H1 (cell line): ENCODE results near the gene PRKCH. TPM values are rescaled to one million over a fixed set of nuclear protein-coding genes. Genes with fewer than 3 reads are reported as not detected.

Experiments used
- CTCF ChIA-PET: fragments of 300-600 bp; sonication (Branson Sonifier 250); formaldehyde crosslinking; loops from one replicate; lab custom pipeline; 2021; ENCODE audit not compliant: partially characterized antibody; lab: Charles Lee
- POLR2A ChIA-PET: fragments of 300-600 bp; sonication (Branson Sonifier 250); formaldehyde crosslinking; loops from one replicate; lab custom pipeline; 2021; ENCODE audit warnings: inconsistent platforms; ENCODE audit not compliant: partially characterized antibody; lab: Charles Lee
- DNase-seq, 2 experiments: peaks; one replicate each; pipeline versions ENCODE4 v3.0.0 to v3.0.0-alpha.2; 2010 to 2022; ENCODE audit warnings: low spot score in 2 of 2, low read depth in 1 of 2, mixed read lengths in 1 of 2
- FAIRE-seq: peaks from 2 replicates; lab custom pipeline; 2011; peaks lifted over from hg19 to GRCh38; lab: Jason Lieb, UNC
- H2AFZ ChIP-seq: 2 replicates; pipeline ENCODE4 v1.8.1; 2012; ENCODE audit warnings: low read length, inconsistent platforms
- H2AK5ac ChIP-seq: 2 replicates; pipeline ENCODE4 v1.6.1; 2013; ENCODE audit warnings: low read depth, low read length
- H2BK120ac ChIP-seq: replicated peaks from 2 replicates; pipeline ENCODE3; 2013; ENCODE audit warnings: low read depth, low read length, inconsistent platforms
- H2BK12ac ChIP-seq: 2 replicates; pipeline ENCODE4 v1.6.1; 2013; ENCODE audit warnings: low read depth, low read length
- H2BK15ac ChIP-seq: 2 replicates; pipeline ENCODE4 v1.6.1; 2013; ENCODE audit warnings: low read length
- H2BK20ac ChIP-seq: 2 replicates; pipeline ENCODE4 v1.6.1; 2013; ENCODE audit warnings: low read length
- H2BK5ac ChIP-seq: 2 replicates; pipeline ENCODE4 v1.6.1; 2013; ENCODE audit warnings: low read depth, low read length
- H3K14ac ChIP-seq: 2 replicates; pipeline ENCODE4 v1.6.1; 2013; ENCODE audit warnings: inconsistent platforms; ENCODE audit not compliant: insufficient read length
- H3K18ac ChIP-seq: 2 replicates; pipeline ENCODE4 v1.6.1; 2013; ENCODE audit warnings: low read length; ENCODE audit errors: extremely low read depth
- H3K23ac ChIP-seq: 2 replicates; pipeline ENCODE4 v1.6.1; 2013; ENCODE audit warnings: inconsistent platforms; ENCODE audit not compliant: insufficient read length
- H3K23me2 ChIP-seq: 2 replicates; pipeline ENCODE4 v1.6.1; 2013; ENCODE audit warnings: low read depth, low read length
- H3K27ac ChIP-seq: 2 replicates; pipeline ENCODE4 v1.6.1; 2011; ENCODE audit warnings: low read depth, low read length, inconsistent platforms
- H3K27me3 ChIP-seq, 4 experiments: replicated peaks in 1 of 4; 1 replicate in 1 of 4; 2 replicates in 3 of 4; pipeline versions ENCODE4 v1.6.1 to v1.8.1; 2011 to 2013; ENCODE audit warnings: low read length in 3 of 4, mild to moderate bottlenecking in 3 of 4, inconsistent platforms in 2 of 4, mixed read lengths in 2 of 4, moderate library complexity in 1 of 4; ENCODE audit not compliant: control insufficient read depth in 3 of 4, insufficient read depth in 3 of 4; ENCODE audit errors: extremely low read depth in 1 of 4
- H3K36me3 ChIP-seq, 4 experiments: 2 replicates each; pipeline versions ENCODE4 v1.6.1 to v1.8.1; 2011 to 2013; ENCODE audit warnings: mild to moderate bottlenecking in 4 of 4, low read length in 3 of 4, moderate library complexity in 2 of 4, control low read depth in 1 of 4, inconsistent platforms in 1 of 4; ENCODE audit not compliant: insufficient read depth in 4 of 4, control insufficient read depth in 2 of 4
- H3K4ac ChIP-seq: replicated peaks from 2 replicates; pipeline ENCODE3; 2013; ENCODE audit warnings: low read length, low read depth, mixed read lengths, inconsistent platforms; ENCODE audit not compliant: insufficient read length
- H3K4me1 ChIP-seq, 4 experiments: replicated peaks in 1 of 4; 1 replicate in 1 of 4; 2 replicates in 3 of 4; pipeline versions ENCODE4 v1.6.1 to v1.8.1; 2011 to 2013; ENCODE audit warnings: low read length in 3 of 4, inconsistent platforms in 2 of 4, mixed read lengths in 1 of 4; ENCODE audit not compliant: insufficient read depth in 4 of 4, control insufficient read depth in 3 of 4
- H3K4me2 ChIP-seq, 2 experiments: 2 replicates each; pipeline versions ENCODE4 v1.6.1 to v1.8.1; 2011 to 2013; ENCODE audit warnings: low read depth in 2 of 2, low read length in 2 of 2, control low read depth in 1 of 2, inconsistent platforms in 1 of 2, mild to moderate bottlenecking in 1 of 2; ENCODE audit not compliant: insufficient read depth in 1 of 2
- H3K4me3 ChIP-seq, 4 experiments: fragments of 200-600, 300-600 bp in 1 of 4; sonication (generic), shearing (Covaris generic), sonication (Bioruptor Twin) in 1 of 4; 2 replicates each; pipeline versions ENCODE4 v1.5.1 to v1.8.1; 2011 to 2016; ENCODE audit warnings: low read length in 4 of 4, low read depth in 3 of 4, control low read depth in 2 of 4, inconsistent platforms in 2 of 4, mild to moderate bottlenecking in 2 of 4, mixed read lengths in 1 of 4, moderate library complexity in 1 of 4; ENCODE audit not compliant: insufficient read depth in 2 of 4; ENCODE audit errors: extremely low read depth in 1 of 4
- H3K56ac ChIP-seq: replicated peaks from 2 replicates; pipeline ENCODE3; 2013; ENCODE audit warnings: low read depth, mild to moderate bottlenecking, mixed read lengths, low read length, inconsistent platforms; ENCODE audit not compliant: insufficient read length
- H3K79me1 ChIP-seq: 2 replicates; pipeline ENCODE4 v1.6.1; 2013; ENCODE audit warnings: low read depth, low read length, control low read depth
- H3K79me2 ChIP-seq, 2 experiments: 2 replicates each; pipeline versions ENCODE4 v1.6.1 to v1.8.1; 2012 to 2013; ENCODE audit warnings: low read length in 2 of 2, mild to moderate bottlenecking in 2 of 2, inconsistent platforms in 1 of 2; ENCODE audit not compliant: insufficient read depth in 2 of 2, control insufficient read depth in 1 of 2
- H3K9ac ChIP-seq, 4 experiments: replicated peaks in 1 of 4; 1 replicate in 1 of 4; 2 replicates in 3 of 4; pipeline versions ENCODE4 v1.6.1 to v1.8.1; 2011 to 2013; ENCODE audit warnings: low read depth in 3 of 4, low read length in 3 of 4, control low read depth in 2 of 4, mild to moderate bottlenecking in 2 of 4, moderate library complexity in 2 of 4, inconsistent platforms in 1 of 4; ENCODE audit errors: extremely low read depth in 1 of 4
- H3K9me3 ChIP-seq, 2 experiments: 2 replicates each; pipeline versions ENCODE4 v1.6.1 to v1.8.1; 2012 to 2013; ENCODE audit warnings: mild to moderate bottlenecking in 2 of 2, moderate library complexity in 2 of 2, control low read depth in 1 of 2, inconsistent platforms in 1 of 2, low read depth in 1 of 2, low read length in 1 of 2, mixed read lengths in 1 of 2; ENCODE audit not compliant: insufficient read depth in 2 of 2
- H4K20me1 ChIP-seq, 2 experiments: replicated peaks in 1 of 2; 2 replicates each; pipeline versions ENCODE3 to v1.8.1; 2011 to 2013; ENCODE audit warnings: inconsistent platforms in 2 of 2, low read length in 2 of 2, mild to moderate bottlenecking in 1 of 2; ENCODE audit not compliant: insufficient read depth in 2 of 2, control insufficient read depth in 1 of 2
- H4K5ac ChIP-seq: 2 replicates; pipeline ENCODE4 v1.6.1; 2013; ENCODE audit warnings: low read length, low read depth, mixed read lengths, inconsistent platforms; ENCODE audit not compliant: insufficient read length
- H4K8ac ChIP-seq: 2 replicates; pipeline ENCODE4 v1.8.0; 2013; ENCODE audit warnings: mild to moderate bottlenecking, moderate library complexity, low read length, inconsistent platforms; ENCODE audit not compliant: insufficient read depth; ENCODE audit errors: extremely low read depth
- H4K91ac ChIP-seq: replicated peaks from 2 replicates; pipeline ENCODE3; 2013; ENCODE audit warnings: low read length, mixed read lengths, inconsistent platforms; ENCODE audit not compliant: insufficient read length
- CHD2 ChIP-seq: IDR thresholded peaks from 2 replicates; pipeline ENCODE4 v1.6.1; 2012; ENCODE audit warnings: low read length, improper control_type of control experiment
- KDM4A ChIP-seq: IDR thresholded peaks from one replicate; pipeline ENCODE4 v1.7.1; 2012; ENCODE audit warnings: low read depth, mild to moderate bottlenecking, moderate library complexity, low read length, inconsistent platforms; ENCODE audit not compliant: severe bottlenecking
- NANOG ChIP-seq: IDR thresholded peaks from 2 replicates; pipeline ENCODE4 v1.6.1; 2011; ENCODE audit warnings: low read length, low read depth, mild to moderate bottlenecking, inconsistent platforms; ENCODE audit not compliant: insufficient read depth, poor library complexity, severe bottlenecking
- SRF ChIP-seq: IDR thresholded peaks from 2 replicates; pipeline ENCODE4 v1.6.1; 2011; ENCODE audit warnings: mild to moderate bottlenecking, low read depth, low read length, moderate library complexity
- SUZ12 ChIP-seq: fragments of 200-600 bp; sonication (generic); IDR thresholded peaks from 2 replicates; pipeline ENCODE4 v1.6.1; 2012; ENCODE audit warnings: mild to moderate bottlenecking, inconsistent platforms, low read length, moderate library complexity, mixed read lengths
- WGBS, 2 experiments: shearing (Covaris generic) in 1 of 2; methylation state at CpG; one replicate each; pipeline versions ENCODE4 v1.1.6 to v1.1.7; 2013 to 2015; ENCODE audit warnings: low lambda C conversion rate in 2 of 2, mixed read lengths in 2 of 2, inconsistent platforms in 1 of 2, low coverage in 1 of 2, missing lambda C conversion rate in 1 of 2; ENCODE audit not compliant: insufficient replicate concordance in 2 of 2, insufficient coverage in 1 of 2, insufficient read length in 1 of 2; ENCODE audit errors: extremely low coverage in 1 of 2, missing lambda C conversion rate in 1 of 2; 5-methylcytosine and 5-hydroxymethylcytosine counted together
- polyA plus RNA-seq, 7 experiments: library from polyadenylated mRNA; depleted of rRNA in 3 of 7; stranded (reverse) in 5 of 7; unstranded in 2 of 7; fragments of >200 nt in 5 of 7; fragments of 200-250 nt in 2 of 7; gene quantifications; 1 replicate in 5 of 7; 2 replicates in 1 of 7; 4 replicates in 1 of 7; pipeline versions ENCODE4 v1.2.1 to v1.2.3, GENCODE V29; 2011 to 2013; ENCODE audit warnings: missing spikeins in 2 of 7, mixed read lengths in 2 of 7
- total RNA-seq: library from RNA; stranded (reverse); fragmentation: NEBNext Ultra II Directional; extraction: Animal tissue kit (Norgen Biotek cat#: 25700); gene quantifications from 2 replicates; pipeline ENCODE4 v1.2.1, GENCODE V29; 2021
- TF ChIP-seq, protein P1 (sequence below): IDR thresholded peaks from 2 replicates; pipeline ENCODE4 v1.6.1; 2012; ENCODE audit warnings: inconsistent platforms

Gene PRKCH
- total and polyA plus RNA-seq, 2 of the 8 experiments (the other 6 are each of a cell fraction or from before 2014, with no cell fraction given): 6.4 to 7.0 TPM

DNA sequence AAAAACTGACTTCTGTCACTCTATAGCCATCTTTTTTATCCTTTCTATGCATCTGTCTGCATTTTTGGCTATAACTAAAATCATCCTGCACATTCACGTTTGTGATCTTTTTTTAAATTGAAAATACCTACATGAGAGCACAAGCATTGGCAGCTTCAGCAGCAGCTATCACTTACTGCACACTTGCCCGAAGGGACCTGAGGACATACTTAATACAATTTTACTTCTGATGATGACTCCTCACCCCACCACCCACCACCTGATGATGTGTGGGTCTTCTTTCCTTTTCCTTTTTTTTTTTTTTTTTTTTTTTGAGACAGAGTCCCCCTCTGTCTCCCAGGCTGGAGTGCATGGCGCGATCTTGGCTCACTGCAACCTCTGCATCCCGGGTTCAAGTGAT is 160.3 kb downstream of the PRKCH start:
- H2AK5ac ChIP-seq: no peak overlapping the region
- H4K20me1 ChIP-seq: no peaks in the 10 kb centered on the region
- no peak overlapping the region for H3K18ac ChIP-seq
- H3K4me2 ChIP-seq: no peak overlapping the region
- DNase-seq (no peak), FAIRE-seq (no peak)
- H3K27ac ChIP-seq: no peak overlapping the region
- H3K14ac ChIP-seq: no peak overlapping the region
- no peaks in the 10 kb centered on the region for H3K36me3 ChIP-seq
- no peak overlapping the region for H2BK15ac ChIP-seq
- ChIA-PET CTCF (interaction anchor here (0.9 to 3.5 kb wide), 6 partner anchors 11 to 356 kb away, joined by 3 to 17 read pairs (median 4); no protein-coding TSS in a partner anchor), POLR2A (interaction anchor here (1.2 to 1.5 kb wide), 2 partner anchors 12 to 22 kb away, joined by 3 read pairs; no protein-coding TSS in a partner anchor)
- no peak overlapping the region for H3K9ac ChIP-seq
- no peak overlapping the region for H3K23ac ChIP-seq
- WGBS, 2 experiments: 96% methylated on average over 5 of the region's 5 CpGs; no CpG with 5 or more reads in 1 of the 2 experiments
- no peak overlapping the region for H2AFZ ChIP-seq
- H3K23me2 ChIP-seq: no peaks in the 10 kb centered on the region
- no peak overlapping the region for H2BK5ac ChIP-seq
- TF ChIP-seq NANOG (no peak), SRF (no peak), KDM4A (no peak), SUZ12 (no peak), CHD2 (no peak)
- TF ChIP-seq, protein P1, sequence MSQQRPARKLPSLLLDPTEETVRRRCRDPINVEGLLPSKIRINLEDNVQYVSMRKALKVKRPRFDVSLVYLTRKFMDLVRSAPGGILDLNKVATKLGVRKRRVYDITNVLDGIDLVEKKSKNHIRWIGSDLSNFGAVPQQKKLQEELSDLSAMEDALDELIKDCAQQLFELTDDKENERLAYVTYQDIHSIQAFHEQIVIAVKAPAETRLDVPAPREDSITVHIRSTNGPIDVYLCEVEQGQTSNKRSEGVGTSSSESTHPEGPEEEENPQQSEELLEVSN: no peak
- H3K4me3 ChIP-seq: no peak overlapping the region
- H4K5ac ChIP-seq: no peak overlapping the region
- no peak overlapping the region for H4K8ac ChIP-seq
- peaks cover 0 to 4% (median 3%) of the 10 kb centered on the region in 4 experiments; a peak in 4 of 7 replicates for H3K4me1 ChIP-seq
- no peaks in the 10 kb centered on the region; a peak in 1 of 7 replicates for H3K27me3 ChIP-seq
- H3K56ac ChIP-seq: no peak overlapping the region
- no peak overlapping the region for H2BK20ac ChIP-seq
- H3K9me3 ChIP-seq: no peaks in the 10 kb centered on the region
- no peak overlapping the region for H4K91ac ChIP-seq
- no peak overlapping the region for H2BK120ac ChIP-seq
- H3K79me2 ChIP-seq: no peaks in the 10 kb centered on the region
- no peaks in the 10 kb centered on the region for H3K79me1 ChIP-seq
- H3K4ac ChIP-seq: no peak overlapping the region
- no peak overlapping the region for H2BK12ac ChIP-seq
